GM21723 (cell line): ENCODE results near the gene CEBPZ.
"Not testable (repeated sequence)": the region's sequence is repeated elsewhere in the genome, so short reads cannot be mapped to it uniquely, and the experiment has no call there.

Experiments
- ATAC-seq: cut with Tn5 transposase; IDR thresholded peaks from one replicate; pipeline ENCODE4 v1.9.1; 2021; ENCODE audit warnings: mild to moderate bottlenecking, moderate library complexity; ENCODE audit not compliant: unreplicated experiment

CEBPZ gene

DNA sequence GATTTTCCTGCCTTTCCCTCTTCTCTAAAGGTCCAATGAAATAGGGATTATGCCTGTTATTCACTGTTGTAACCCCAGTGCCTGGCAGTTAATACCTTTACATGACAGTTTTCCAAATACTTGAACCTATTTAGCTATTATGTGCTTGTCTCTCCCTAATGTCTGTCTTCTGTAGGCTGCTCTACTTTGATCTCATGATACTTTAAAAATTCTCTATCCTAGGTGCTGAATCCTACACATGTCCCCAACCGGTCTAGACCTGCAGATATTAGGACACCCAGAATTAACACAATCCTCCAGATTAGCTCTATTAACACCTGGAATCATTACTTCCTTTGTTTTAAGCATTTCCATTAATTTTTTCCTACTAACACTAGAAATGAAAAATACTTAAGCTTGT, 7.3 kb downstream of the CEBPZ start:
- ATAC-seq, result no peak

DNA sequence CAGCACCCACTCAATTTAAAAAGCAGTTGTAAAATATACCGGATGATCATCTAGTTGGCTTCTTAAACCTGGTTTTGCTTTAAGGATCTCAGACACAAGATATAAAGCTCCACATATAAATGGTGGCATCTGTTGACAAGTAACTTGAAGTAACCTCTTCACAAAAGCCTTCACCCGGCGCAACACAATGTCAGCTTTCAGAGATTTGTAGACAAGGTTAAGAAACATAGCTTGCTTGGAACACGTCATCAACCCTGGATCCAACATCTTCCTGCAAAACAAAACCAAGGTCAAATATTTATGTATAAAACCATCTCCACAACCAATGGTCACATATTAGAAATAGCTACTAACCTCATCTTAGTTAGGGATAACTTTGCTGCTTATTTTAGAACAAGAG, 8.3 kb downstream of the CEBPZ start:
- no peak for ATAC-seq

DNA sequence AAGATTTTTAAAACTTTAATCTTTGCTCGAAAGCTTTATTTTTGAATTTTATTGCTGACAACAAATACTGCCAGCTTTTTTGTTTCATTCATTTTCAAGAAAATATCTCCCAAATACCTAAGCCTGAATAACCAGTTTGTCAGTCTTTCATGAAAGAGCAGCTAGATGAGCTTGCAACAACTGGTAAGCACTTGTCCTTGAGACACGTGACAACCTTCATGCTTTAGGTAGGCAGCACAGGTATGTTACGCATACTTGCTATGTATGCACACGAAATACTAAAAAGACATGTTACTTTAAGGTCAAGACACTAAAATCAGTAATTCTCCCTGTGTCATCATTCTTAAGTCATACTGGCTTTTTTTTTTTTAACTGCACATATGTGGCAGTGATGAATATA, 12.3 kb downstream of the CEBPZ start:
- no peak for ATAC-seq

DNA sequence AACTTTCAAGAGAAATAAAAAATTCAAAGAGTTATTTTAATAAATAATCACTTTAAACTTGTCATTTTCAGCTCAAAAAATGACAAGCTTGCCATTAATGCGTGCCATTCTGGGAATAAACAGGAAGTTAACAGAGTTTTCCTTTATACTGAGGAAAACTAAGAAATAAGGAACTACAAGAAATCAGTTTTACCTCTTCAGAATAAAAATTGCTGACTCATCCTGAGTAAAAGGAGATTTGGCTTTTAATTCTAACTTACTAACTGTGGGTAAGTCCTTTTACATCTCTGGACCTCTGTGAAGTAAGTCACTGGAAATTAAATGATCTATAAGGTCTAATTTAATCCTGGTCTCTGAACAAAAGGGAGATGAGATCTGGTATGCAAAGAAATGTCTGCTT, 16.1 kb downstream of the CEBPZ start:
- ATAC-seq, result no peak

DNA sequence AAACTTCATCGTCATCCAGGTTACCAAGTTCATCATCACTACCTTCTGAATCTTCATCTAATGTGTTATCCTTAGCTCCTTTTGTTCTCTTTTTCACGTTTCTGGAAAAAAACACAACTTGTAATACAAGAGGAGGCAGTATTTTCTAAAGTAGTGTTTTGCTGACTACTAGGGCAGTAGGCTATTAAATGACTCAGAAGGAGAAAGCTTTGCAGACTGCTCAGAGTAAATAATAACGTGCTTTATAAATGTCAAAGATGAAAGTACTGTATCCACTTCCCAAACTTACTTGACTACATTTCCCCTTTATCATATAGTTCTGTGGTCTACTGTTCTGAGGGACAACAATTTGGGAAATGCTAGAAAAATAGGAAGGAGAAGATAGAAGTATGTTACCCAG, 19.5 kb downstream of the CEBPZ start:
- no peak for ATAC-seq

DNA sequence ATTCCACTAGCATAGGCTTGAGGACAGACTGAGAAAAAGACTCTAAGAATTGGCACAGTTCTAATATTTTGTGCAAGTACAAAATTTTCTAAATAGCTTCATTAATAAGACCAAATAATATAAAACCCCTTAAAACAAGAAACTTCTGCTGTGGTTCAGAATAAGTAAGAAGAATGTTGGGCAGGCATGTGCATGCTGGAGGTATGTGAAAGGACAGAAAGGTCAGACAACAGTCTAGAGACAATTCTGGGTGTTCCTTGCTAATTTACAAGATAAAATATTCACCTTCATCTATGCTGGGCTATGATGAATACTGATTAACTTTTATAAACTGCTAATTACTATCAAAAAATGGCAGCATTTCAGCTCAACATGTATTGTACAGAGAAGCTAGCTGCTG, 20.2 kb downstream of the CEBPZ start:
- ATAC-seq, result no peak

DNA sequence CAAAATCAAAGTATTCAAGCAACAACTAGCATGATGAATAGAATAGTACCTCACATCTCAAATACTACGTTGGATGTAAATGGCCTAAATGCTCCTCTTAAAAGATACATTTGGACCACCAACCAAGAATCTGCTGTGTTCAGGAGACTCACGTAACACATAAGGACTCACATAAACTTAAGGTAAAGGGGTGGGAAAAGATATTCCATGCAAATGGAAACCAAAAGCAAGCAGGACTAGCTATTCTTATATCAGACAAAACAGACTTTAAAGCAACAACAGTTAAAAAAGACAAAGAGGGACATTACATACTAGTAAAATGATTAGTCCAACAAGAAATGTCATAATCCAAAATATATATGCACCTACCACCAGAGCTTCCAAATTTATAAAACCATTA, 24.6 kb downstream of the CEBPZ start:
- not testable (repeated sequence) for ATAC-seq

DNA sequence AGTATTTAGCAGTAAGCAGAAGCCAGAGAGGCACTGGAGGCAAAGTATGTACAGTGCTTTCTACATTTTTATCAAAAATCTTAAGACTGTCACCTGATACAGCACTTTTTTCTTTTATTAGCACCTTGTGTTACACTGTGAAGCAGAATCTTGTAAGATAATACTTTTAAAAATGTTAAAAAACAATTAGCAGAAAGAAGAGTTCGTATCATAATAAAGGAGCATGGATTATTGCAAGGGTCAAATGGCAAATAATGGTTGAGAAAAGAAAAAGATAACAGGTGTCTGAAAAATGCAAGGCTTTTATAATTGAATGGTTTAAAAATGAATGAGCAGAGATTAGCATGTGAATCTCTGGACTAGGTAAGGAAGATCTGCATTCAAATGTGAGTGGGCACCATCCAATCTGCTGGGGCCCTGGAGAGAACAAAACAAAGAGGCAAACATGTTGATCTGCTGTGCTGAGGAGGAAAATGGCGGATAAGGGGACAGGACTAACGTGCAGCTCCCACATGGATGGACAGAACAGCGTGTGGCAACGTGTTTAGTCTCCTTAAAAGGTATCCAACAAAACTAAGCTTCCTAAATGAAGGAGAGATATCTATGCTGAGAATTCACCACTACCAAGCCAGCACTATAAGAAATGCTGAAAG, 25.6 kb downstream of the CEBPZ start:
- no peak for ATAC-seq

DNA sequence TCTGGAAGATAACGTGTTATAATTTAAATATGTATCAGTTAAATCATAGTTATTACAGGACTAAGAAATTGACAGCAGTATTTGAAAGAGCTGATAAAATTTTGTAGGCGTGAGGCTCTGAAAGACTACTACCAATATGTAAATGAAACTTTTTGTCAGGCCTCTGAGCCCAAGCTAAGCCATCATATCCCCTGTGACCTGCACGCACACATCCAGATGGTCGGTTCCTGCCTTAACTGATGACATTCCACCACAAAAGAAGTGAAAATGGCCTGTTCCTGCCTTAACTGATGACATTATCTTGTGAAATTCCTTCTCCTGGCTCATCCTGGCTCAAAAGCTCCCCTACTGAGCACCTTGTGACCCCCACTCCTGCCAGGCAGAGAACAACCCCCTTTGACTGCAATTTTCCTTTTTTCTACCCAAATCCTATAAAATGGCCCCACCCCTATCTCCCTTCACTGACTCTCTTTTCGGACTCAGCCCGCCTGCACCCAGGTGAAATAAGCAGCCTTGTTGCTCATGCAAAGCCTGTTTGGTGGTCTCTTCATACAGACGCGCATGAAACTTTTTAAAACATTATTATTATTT, 26.2 kb downstream of the CEBPZ start:
- not testable (repeated sequence) for ATAC-seq

DNA sequence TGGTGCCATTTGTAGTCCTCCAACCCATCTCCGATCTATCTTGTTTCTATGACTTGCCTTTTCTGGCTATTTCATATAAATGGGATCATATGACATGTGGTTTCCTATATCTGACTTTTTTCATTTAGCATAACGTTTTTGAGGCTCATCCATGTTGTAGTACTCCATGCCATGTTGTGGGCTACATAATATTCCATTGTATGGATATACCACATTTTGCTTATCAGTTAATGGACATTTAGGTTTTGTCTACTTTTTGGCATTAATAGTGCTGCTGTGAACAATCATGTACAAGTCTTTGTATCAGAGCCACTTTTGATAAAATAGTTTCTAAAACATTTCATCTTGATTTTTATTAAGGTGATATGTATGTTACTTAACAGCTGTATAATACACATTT, 27.7 kb downstream of the CEBPZ start:
- no peak for ATAC-seq

DNA sequence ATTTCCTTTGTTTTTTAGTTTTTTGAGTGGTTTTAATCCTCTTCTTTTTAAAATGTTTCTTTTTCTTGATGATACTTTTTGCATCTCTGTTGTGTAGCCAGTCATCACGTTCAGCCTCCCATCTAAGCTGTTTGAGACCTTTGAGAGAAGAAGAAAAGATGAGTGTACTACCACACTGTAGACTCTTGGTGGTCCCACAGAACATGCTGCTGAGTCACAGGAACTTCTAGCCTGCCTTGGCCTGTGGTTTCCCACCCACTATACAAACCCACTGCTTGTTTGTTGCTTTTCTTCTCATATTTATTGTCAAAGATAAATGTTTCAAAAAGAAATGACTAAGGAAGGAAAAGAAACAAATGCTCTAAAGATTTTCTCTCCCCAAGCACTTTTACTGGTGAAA, 29.6 kb downstream of the CEBPZ start:
- no peak for ATAC-seq

DNA sequence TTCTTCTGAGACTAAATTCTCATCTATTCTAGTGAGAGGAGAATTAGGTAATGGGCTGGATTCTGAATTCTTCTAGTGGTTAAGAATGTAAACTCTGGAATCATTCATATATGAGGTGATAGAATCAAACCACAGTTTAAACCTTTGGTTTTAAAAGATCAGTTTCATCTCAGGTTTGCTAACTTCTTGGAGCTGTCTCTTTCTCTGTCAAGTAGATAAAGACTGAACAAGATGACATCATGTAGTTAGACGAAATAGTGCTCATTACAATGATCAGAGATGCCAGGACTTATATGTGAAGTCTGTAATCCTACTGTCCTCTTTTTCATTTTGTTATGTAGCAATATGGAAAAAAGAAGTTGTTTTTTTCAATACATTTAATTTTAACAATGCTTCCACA, 30.2 kb downstream of the CEBPZ start:
- ATAC-seq, result no peak

DNA sequence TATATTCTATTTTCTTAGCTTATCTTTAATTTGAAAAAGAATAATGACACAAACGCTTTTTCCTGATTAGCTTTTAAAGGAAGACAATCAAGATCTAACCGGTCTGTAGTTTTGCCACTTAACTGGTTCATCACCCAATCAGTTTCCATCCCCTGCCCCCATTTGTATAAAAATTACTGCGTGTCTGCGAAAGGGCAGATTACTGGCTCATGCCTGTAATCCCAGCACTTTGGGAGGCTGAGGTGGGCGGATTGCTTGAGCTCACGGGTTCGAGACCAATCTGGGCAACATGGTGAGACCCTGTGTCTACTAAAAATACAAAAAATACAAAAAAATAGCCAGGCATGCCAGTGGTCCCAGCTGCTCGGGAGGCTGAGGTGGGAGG, 32.7 kb downstream of the CEBPZ start:
- ATAC-seq, result no peak

DNA sequence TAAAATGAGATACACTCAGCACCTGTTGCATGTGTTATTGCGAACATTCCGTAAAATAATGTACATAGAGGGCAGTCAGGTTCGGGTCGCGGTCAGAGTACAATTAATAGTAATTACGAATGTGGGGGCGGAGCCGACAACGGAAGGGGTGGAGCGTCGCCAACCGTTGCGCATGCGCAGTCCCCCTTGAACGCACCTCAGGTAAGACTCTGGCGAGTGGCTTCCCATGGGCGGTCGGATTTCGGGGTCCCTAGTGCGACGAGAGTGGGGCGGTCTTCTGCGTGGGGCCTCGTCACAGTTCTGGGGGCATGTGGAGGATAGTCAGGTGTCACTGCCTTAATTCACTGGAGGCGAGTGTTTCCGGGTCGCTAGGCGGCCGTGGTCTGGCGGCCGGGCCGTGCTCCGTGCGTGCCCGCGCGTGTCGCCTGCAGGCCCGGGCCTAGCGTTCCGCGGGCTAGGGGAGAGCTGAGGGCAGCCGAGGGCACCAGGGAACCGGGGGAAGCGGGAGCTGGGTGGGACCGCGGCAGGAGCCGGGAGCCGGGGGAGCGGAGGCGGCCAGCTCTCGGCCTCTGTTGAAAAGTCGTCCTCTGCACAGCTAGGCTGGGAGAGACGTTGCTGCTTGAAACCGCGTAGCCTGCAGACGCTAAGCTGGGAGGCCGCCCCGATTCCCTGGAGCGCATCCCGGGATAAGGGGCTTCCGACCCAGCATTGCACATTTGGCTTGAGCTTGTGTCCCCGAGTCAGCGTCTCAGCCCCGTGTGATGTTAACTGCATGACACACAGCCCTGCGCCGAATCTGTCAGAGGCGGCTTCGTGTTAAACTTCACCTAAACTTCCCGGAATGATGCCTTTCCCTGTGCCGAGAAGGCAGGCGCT, 34.8 kb downstream of the CEBPZ start, which contains the start of gene CEBPZOS:
Gene CEBPZOS, plus strand, starts transcription at position 177 of the 876 bp plus-strand sequence. CDS start 3,209 bp downstream, outside the sequence.
- ATAC-seq, result peak; percentile 78

DNA sequence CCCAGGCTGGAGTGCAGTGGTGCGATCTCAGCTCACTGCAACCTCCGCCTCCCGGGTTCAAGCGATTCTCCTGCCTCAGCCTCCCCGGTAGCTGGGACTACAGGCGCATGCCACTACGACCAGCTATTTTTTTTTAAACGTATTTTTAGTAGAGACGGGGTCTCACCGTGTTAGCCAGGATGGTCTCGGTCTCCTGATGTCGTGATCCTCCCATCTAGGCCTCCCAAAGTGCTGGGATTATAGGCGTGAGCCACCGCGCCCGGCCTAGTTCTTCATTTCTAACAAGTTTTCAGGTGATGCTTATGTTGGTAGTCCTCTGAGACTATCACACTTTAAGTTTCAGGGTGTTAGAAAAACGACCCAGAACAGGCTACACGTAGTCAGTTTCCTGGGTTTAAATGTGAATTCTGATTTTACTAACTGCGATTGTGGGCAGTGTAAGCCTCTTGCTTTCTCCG, 35.5 kb downstream of the CEBPZ start:
- ATAC-seq, result not testable (repeated sequence)

DNA sequence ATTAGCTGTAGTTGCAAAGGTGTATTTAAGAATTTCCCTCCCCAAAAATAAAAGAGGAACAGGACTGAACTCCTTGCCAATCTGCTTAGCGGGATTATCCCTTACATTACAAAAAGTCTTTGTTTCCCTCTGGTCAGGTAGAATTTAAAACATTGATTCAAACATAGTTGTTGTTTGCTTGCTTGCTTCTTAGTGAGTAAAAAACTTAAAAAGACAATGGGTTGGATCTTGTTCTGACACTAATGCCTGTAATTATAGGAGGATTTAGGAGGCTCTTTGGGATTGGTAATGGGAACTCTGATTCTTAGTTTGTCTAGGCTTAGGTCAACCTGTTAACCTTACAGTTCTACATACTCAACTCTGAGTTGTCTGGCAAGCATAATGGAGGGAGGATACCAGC, 38.8 kb downstream of the CEBPZ start:
- no peak for ATAC-seq

DNA sequence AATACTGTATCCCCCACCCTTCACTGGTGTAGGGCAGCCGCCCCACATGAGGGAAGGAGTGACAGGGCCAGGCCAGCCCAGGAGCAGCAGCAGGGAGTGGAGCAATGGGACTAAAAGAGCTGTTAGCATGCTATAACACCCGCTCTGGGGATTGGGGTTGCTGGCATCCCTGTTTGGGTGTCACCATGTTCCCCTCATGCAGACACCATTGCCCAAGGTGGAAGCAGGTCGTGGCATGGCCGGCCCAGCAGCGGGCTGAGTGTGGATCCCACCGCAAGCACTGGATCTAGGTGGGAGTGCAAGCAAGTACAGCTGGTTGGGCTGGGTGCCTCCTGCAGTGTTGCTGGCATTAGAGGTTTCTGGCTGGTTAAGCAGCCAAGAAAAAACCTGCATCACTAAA, 39.6 kb downstream of the CEBPZ start:
- ATAC-seq, result no peak

DNA sequence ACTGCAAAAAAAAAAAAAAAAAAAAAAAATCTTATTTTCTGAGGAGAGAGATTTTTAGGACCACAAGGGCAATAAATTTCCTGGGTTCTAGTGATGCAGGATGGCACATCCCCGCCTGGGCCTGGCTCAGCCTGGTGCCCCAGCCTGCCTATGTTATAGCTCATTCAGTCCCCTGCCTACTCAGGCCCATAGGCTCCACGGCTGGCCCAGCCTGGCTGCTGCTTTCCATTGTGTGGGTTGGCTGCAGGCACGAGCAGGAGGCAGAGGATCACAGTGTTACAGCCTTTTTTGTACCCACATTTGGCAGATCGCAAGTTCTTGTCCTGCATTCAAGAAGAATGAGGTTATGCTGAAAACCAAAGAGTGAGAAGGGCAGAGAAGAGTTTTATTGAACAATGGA, 40.1 kb downstream of the CEBPZ start:
- no peak for ATAC-seq

DNA sequence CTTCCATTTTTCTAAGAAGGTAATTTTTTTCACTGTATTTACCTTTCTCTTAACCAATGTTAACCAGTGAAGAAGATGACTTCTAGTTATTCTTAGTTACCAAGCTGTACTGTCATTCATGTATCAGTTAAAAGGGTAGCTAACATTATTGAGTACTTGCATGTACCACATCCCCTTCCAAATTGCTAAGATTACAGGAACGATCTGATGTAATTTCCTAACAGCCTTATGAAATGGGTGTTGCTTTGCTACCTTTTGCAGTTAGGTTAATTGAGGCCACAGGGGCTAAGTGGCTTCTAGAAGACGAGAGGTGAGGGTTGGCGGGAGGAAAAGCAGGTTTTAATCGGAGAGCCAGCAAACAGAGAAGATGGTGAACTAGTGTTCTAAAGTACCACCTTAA, 41.1 kb downstream of the CEBPZ start:
- ATAC-seq, result no peak

DNA sequence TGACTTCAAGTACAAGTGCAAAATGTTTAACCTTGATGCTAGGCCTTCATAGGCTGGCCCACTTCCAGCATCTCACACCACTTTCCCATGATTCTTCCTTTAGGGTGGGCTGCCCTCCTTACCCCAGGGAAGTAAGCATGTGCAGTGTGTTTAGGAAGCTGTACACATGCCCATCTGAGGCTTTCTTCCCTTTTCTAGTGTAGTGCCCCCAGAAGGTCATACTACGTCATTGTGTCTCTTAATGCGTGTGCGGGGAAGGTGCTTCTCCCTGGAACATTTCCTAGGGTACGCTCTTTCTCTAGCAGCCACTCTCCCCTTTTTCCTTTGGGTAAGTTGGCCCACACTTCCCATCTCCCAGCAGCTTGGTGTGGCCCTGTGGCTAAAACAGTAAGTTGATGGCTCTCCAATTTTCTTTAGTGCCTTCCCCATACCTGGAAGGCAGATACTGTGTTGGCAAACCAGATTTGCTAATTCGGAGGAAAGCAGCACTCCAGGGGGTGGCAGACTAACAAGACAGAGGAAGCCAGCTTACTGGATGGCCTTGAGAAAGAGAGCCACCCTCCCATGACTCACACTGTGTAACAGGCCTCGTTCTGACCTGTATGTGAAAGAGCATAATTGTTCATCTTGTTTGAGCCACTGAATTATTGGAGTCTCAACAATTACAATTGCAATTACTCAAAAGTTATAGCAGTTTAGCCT, 41.8 kb downstream of the CEBPZ start:
- ATAC-seq, result no peak

DNA sequence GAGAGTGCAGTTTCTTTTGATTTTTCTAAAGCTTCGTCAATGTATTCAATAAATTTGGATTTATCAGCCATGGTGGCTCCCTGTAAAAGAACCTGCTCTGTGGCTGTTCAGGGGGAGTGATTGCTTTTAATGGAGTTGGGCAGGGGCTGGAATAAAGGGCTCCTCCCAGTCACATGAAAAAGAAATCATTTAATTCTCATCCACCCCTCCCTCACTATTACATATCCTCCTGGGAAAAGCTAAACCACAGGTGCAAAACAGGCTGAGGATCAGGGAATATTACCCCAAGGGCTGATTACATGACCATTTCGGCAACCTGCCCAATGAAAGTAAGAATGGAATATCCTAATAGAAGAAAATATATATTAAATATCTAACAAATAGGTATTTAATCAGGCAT, 42.8 kb downstream of the CEBPZ start, which contains the start of gene SULT6B1:
Gene SULT6B1, minus strand, starts transcription at position 101 of the 400 bp plus-strand sequence. Its CDS starts 30 bp downstream, at position 71.
- ATAC-seq, result no peak
